K562 (cell line): ENCODE measurements around the gene ZNF83. TPM values are rescaled to one million over a fixed set of nuclear protein-coding genes. Genes with fewer than 3 reads are reported as not detected.

Experiments used
- ARID1B ChIP-seq: fragments of 450-650 bp; IDR thresholded peaks from 2 replicates; pipeline ENCODE4 v1.6.1; 2016; ENCODE audit warnings: antibody characterized with exemption, mild to moderate bottlenecking, inconsistent platforms
- CHD4 ChIP-seq: fragments of 200-600 bp; sonication (generic); IDR thresholded peaks from 3 replicates; pipeline ENCODE4 v1.6.1; 2012; ENCODE audit warnings: low read depth, mild to moderate bottlenecking, mixed read lengths, low read length, inconsistent platforms; ENCODE audit not compliant: insufficient read depth, insufficient replicate concordance, poor library complexity, severe bottlenecking
- DIDO1 ChIP-seq: fragments of 450-650 bp; IDR thresholded peaks from 2 replicates; pipeline ENCODE4 v1.6.1; 2016; ENCODE audit warnings: low read depth, missing biosample characterization, missing genetic modification characterization
- EP400 ChIP-seq: fragments of 450-650 bp; IDR thresholded peaks from 2 replicates; pipeline ENCODE4 v1.6.1; 2017; ENCODE audit warnings: antibody characterized with exemption, mild to moderate bottlenecking, moderate library complexity
- ESRRA ChIP-seq: fragments of 450-650 bp; IDR thresholded peaks from 2 replicates; pipeline ENCODE4 v1.6.1; 2014; ENCODE audit warnings: low read depth, mild to moderate bottlenecking, moderate library complexity, borderline replicate concordance
- FIP1L1 ChIP-seq: fragments of 200-400 bp; formaldehyde crosslinking; IDR thresholded peaks from 2 replicates; pipeline ENCODE4 v1.6.1; 2018; ENCODE audit warnings: mild to moderate bottlenecking, low read depth, low read length; ENCODE audit not compliant: poor library complexity, severe bottlenecking
- GABPB1 ChIP-seq: sonication (generic); formaldehyde crosslinking; IDR thresholded peaks from 2 replicates; pipeline ENCODE4 v1.8.0; 2022; ENCODE audit warnings: mild to moderate bottlenecking, missing genetic modification reagents
- HMGN3 ChIP-seq: IDR thresholded peaks from 2 replicates; pipeline ENCODE4 v1.6.1; 2011; ENCODE audit warnings: borderline replicate concordance, low read depth, mild to moderate bottlenecking, mixed read lengths, low read length; ENCODE audit not compliant: insufficient read length; ENCODE audit errors: extremely low read depth
- MAFK ChIP-seq: IDR thresholded peaks from 2 replicates; pipeline ENCODE4 v1.6.1; 2011; ENCODE audit warnings: low read length, improper control_type of control experiment
- MYC ChIP-seq, 2 experiments: fragments of 250-450 bp in 1 of 2; sonication (Bioruptor Pico) in 1 of 2; IDR thresholded peaks; 2 replicates each; pipeline versions ENCODE4 v1.5.1 to v1.6.1; 2012 to 2021; ENCODE audit warnings: low read depth in 2 of 2, borderline replicate concordance in 1 of 2, improper control_type of control experiment in 1 of 2, low read length in 1 of 2, mild to moderate bottlenecking in 1 of 2, moderate library complexity in 1 of 2
- NR2C1 ChIP-seq, 2 experiments: fragments of 450-650 bp; IDR thresholded peaks; 2 replicates each; pipeline ENCODE4 v1.6.1; 2017; ENCODE audit warnings: mild to moderate bottlenecking in 2 of 2, antibody characterized with exemption in 1 of 2, inconsistent platforms in 1 of 2, missing compliant biosample characterization in 1 of 2, missing genetic modification characterization in 1 of 2
- NUFIP1 ChIP-seq: fragments of 450-650 bp; IDR thresholded peaks from 2 replicates; pipeline ENCODE4 v1.6.1; 2018; ENCODE audit not compliant: partially characterized antibody
- PURB ChIP-seq: sonication (generic); formaldehyde crosslinking; IDR thresholded peaks from 2 replicates; pipeline ENCODE4 v1.9.0; 2021; ENCODE audit warnings: low read depth, mild to moderate bottlenecking, missing genetic modification reagents
- RHOXF2B ChIP-seq: fragments of 250-450 bp; sonication (Bioruptor Pico); conservative IDR thresholded peaks from 2 replicates; pipeline ENCODE4 v1.5.1; 2021
- RNF2 ChIP-seq: sonication (generic); IDR thresholded peaks from 2 replicates; pipeline ENCODE4 v1.6.1; 2016
- SAFB ChIP-seq: fragments of 200-400 bp; formaldehyde crosslinking; IDR thresholded peaks from 2 replicates; pipeline ENCODE4 v1.6.1; 2017; ENCODE audit warnings: low read depth, low read length, borderline replicate concordance
- SOX6 ChIP-seq: fragments of 450-650 bp; IDR thresholded peaks from 2 replicates; pipeline ENCODE4 v1.6.1; 2014; ENCODE audit warnings: mild to moderate bottlenecking
- WHSC1 ChIP-seq: IDR thresholded peaks from one replicate; pipeline ENCODE4 v1.6.1; 2012; ENCODE audit warnings: low read length, control low read depth, inconsistent platforms
- ZBTB12 ChIP-seq: fragments of 250-450 bp; sonication (Bioruptor Pico); IDR thresholded peaks from 2 replicates; pipeline ENCODE4 v1.4.0; 2020
- ZNF124 ChIP-seq: sonication (generic); formaldehyde crosslinking; IDR thresholded peaks from 2 replicates; pipeline ENCODE4 v1.8.1; 2022; ENCODE audit warnings: missing genetic modification reagents
- ZNF431 ChIP-seq: sonication (generic); formaldehyde crosslinking; IDR thresholded peaks from 2 replicates; pipeline ENCODE4 v1.8.0; 2022; ENCODE audit warnings: mild to moderate bottlenecking, missing genetic modification reagents
- ZNF764 ChIP-seq: fragments of 250-450 bp; sonication (Bioruptor Pico); IDR thresholded peaks from 2 replicates; pipeline ENCODE4 v1.4.0; 2020; ENCODE audit warnings: low read depth, mild to moderate bottlenecking, moderate library complexity
- polyA plus RNA-seq, 8 experiments: library from polyadenylated mRNA; depleted of rRNA in 4 of 8; stranded (reverse) in 5 of 8; unstranded in 3 of 8; fragments of >200 nt; fragmentation: Nextera tagmentation in 2 of 8; fragmentation: Illumina TruSeq in 1 of 8; extraction: Ambion mirVana in 2 of 8; extraction: Trizol in 1 of 8; gene quantifications; 2 replicates each; pipeline versions ENCODE4 v1.2.1 to v1.2.3, GENCODE V29; 2011 to 2014; ENCODE audit warnings: inconsistent platforms in 1 of 8, missing spikeins in 1 of 8
- total RNA-seq, 7 experiments: library from RNA; depleted of rRNA in 6 of 7; stranded (reverse); fragments of >200 nt in 6 of 7; fragmentation: Illumina TruSeq in 2 of 7; extraction: Trizol in 2 of 7; gene quantifications; 2 replicates each; pipeline versions ENCODE4 v1.2.1 to v1.2.3, GENCODE V29; 2011 to 2021; ENCODE audit warnings: low replicate concordance in 1 of 7
- TF ChIP-seq, protein P1 (sequence below): fragments of 250-450 bp; sonication (Bioruptor Pico); IDR thresholded peaks from 2 replicates; pipeline ENCODE4 v1.5.0; 2021; ENCODE audit warnings: mild to moderate bottlenecking, moderate library complexity

ZNF83 gene
- total and polyA plus RNA-seq, 9 of the 15 experiments (the other 6 are each of a cell fraction or from before 2014, with no cell fraction given) = 18.6 to 74.3 (median 51.9) TPM

GRCh38 chr19:52665529-52665928, 27.4 kb upstream of the ZNF83 start (continued):
- TF ChIP-seq, protein P1, sequence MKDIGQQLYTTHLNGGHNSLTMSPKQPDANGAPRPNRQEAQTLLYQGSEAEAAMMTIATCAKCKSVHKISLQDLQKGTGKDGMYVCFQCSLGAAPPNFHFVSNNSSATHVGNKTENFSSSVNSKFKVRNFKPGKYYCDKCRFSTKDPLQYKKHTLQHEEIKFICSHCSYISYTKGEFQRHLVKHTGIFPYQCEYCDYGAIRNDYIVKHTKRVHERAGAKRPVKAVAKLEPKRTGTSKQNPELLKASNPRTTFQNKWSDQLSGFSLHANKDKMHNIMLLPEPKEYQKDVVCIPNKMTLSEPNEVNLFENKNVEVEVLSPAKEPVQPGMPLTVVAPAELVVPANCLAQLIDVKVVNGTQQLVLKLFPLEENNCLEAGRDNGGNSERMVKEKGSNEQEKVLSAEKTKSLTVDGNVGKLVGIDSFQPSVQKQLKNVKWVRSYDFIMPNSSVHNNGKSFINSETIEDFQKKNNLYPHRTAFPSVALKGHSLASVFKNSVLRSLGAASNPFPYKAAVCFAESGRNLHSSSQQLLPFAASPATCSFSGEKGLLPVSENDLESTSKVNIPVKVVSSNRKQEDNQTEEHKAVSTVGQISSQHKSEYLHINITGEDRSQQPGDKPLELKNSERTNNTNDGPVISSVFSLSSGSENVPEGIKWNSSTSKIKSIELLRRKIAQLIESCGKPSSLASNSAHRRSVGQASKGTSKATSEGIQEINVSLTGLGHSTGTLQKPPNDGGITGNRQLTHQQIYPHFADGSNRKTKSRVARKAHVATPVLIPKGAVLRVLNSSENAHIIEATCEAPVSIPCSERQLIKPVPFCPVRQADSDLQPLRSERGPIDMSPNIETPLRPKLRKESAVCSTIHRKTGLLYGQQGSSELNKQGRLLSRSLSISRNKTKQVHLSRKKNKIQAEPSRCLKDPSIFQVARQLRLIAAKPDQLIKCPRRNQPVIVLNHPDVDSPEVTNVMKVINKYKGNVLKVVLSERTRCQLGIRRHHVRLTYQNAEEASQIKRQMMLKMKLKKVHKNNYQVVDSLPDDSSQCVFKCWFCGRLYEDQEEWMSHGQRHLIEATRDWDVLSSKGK = no peak
- peak; percentile 64 for TF ChIP-seq MYC (IDR thresholded peaks at IDR 0.05; ENCODE audit: low read depth, low read length)
- TF ChIP-seq MYC (CRISPR knock-in tag; IDR thresholded peaks at IDR 0.05; ENCODE audit: borderline replicate concordance, low read depth) = no peak
- no peak for TF ChIP-seq CHD4
- TF ChIP-seq ARID1B = peak; percentile 54
- TF ChIP-seq SOX6 = no peak
- TF ChIP-seq FIP1L1 = no peak
- TF ChIP-seq EP400 = peak; percentile 81
- no peak for TF ChIP-seq RNF2
- TF ChIP-seq ZBTB12 = no peak
- peak; percentile 12 for TF ChIP-seq NUFIP1
- no peak; the same call in 1 of the 2 replicates for TF ChIP-seq NR2C1 (IDR thresholded peaks at IDR 0.05)
- no peak for TF ChIP-seq NR2C1 (tag; IDR thresholded peaks at IDR 0.05)
- no peak for TF ChIP-seq SAFB
- no peak for TF ChIP-seq PURB
- peak; percentile 57; the same call in 1 of the 2 replicates for TF ChIP-seq MAFK
- TF ChIP-seq DIDO1 (tag) = no peak
- TF ChIP-seq WHSC1 = no peak
- no peak for TF ChIP-seq ESRRA
- no peak for TF ChIP-seq GABPB1
- no peak for TF ChIP-seq HMGN3
- TF ChIP-seq ZNF124 = no peak
- no peak for TF ChIP-seq ZNF431
- no peak for TF ChIP-seq ZNF764 (CRISPR knock-in tag)
- no peak for TF ChIP-seq RHOXF2B
